GM12891 (cell line): ENCODE data around the gene TULP4.

Experiments
- POLR2A ChIP-seq: IDR thresholded peaks from 2 replicates; pipeline ENCODE4 v1.6.1; 2011; ENCODE audit warnings: low read depth, low read length, control low read depth
- POLR2AphosphoS5 ChIP-seq: IDR thresholded peaks from 2 replicates; pipeline ENCODE4 v1.6.1; 2011; ENCODE audit warnings: low read depth, low read length, control low read depth
- SPI1 ChIP-seq: IDR thresholded peaks from 2 replicates; pipeline ENCODE4 v1.6.1; 2011; ENCODE audit warnings: low read depth, low read length, control low read depth

DNA sequence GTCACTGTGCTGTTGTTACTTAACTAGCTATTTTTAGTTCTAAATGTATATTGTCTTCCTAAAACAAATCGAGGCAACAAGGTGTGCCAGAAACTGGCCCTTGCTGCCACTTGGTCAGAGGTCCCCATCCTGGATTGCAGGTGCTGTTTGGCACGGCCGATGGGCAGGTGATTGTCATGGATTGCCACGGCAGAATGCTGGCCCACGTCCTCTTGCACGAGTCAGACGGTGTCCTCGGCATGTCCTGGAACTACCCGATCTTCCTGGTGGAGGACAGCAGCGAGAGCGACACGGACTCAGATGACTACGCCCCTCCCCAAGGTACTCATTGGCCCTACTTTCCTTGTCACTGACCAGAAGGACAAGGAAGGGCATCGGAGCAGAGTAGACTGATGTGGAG is 136.6 kb downstream of the TULP4 start:
- TF ChIP-seq SPI1: no peak
- no peak for TF ChIP-seq POLR2A
- no peak for TF ChIP-seq POLR2AphosphoS5
